GM12878 (cell line): Measurements from ENCODE around the gene WDFY4. TPM values are rescaled to one million over a fixed set of nuclear protein-coding genes. Genes with fewer than 3 reads are reported as not detected.

Source experiments
- ATAC-seq: fragments of 200-7000 bp; cut with Tn5 transposase; 3 replicates; pipeline ENCODE4 v1.9.1; 2020; ENCODE audit warnings: mild to moderate bottlenecking, moderate library complexity
- BruUV-seq: library from RNA; stranded (reverse); fragments of 400-500 nt; replicated peaks from 2 replicates; lab custom pipeline; 2021; lab: Mats Ljungman, UMichigan
- CTCF ChIA-PET: fragments of 300-600 bp; sonication (Branson Sonifier 250); formaldehyde crosslinking; extraction: SDS; loops from one replicate; lab custom pipeline; 2021; ENCODE audit warnings: inconsistent platforms; lab: Yijun Ruan, JAX
- POLR2A ChIA-PET: fragments of 350-600 bp; formaldehyde crosslinking; extraction: SDS; loops from one replicate; lab custom pipeline; 2021; ENCODE audit warnings: inconsistent platforms; lab: Charles Lee
- RAD21 ChIA-PET: fragments of 300-600 bp; sonication (Branson Sonifier 250); formaldehyde crosslinking; loops from one replicate; lab custom pipeline; 2023; ENCODE audit warnings: antibody characterized with exemption; ENCODE audit not compliant: unreplicated experiment; lab: Charles Lee
- SMC1A ChIA-PET: fragments of 300-600 bp; sonication (Branson Sonifier 250); formaldehyde crosslinking; loops from one replicate; lab custom pipeline; 2023; ENCODE audit not compliant: unreplicated experiment, uncharacterized antibody; lab: Charles Lee
- DNase-seq: peaks from one replicate; pipeline ENCODE4 v3.0.0-alpha.2; 2011; ENCODE audit warnings: low read depth, low spot score
- FAIRE-seq: peaks from 3 replicates; lab custom pipeline; 2011; peaks lifted over from hg19 to GRCh38; lab: Jason Lieb, UNC
- H2AFZ ChIP-seq: 2 replicates; pipeline ENCODE4 v1.6.0; 2011; ENCODE audit warnings: low read depth, low read length, control low read depth; ENCODE audit not compliant: control insufficient read depth
- H3K27ac ChIP-seq: 2 replicates; pipeline ENCODE4 v1.5.1; 2011; ENCODE audit warnings: control low read depth; ENCODE audit not compliant: control insufficient read depth, insufficient read depth
- H3K27me3 ChIP-seq, 2 experiments: replicated peaks in 1 of 2; 2 replicates each; pipeline versions ENCODE4 v1.6.0 to v1.6.1; 2011; ENCODE audit warnings: low read length in 1 of 2; ENCODE audit not compliant: control insufficient read depth in 2 of 2, insufficient read depth in 2 of 2
- H3K36me3 ChIP-seq, 2 experiments: 2 replicates each; pipeline ENCODE4 v1.5.1; 2011; ENCODE audit warnings: low read length in 1 of 2; ENCODE audit not compliant: control insufficient read depth in 2 of 2, insufficient read depth in 2 of 2
- H3K4me1 ChIP-seq: 2 replicates; pipeline ENCODE4 v1.6.1; 2011; ENCODE audit warnings: mild to moderate bottlenecking, low read length, moderate library complexity, mixed read lengths; ENCODE audit not compliant: control insufficient read depth, insufficient read depth
- H3K4me2 ChIP-seq: 2 replicates; pipeline ENCODE4 v1.6.0; 2011; ENCODE audit warnings: control low read depth; ENCODE audit not compliant: control insufficient read depth, insufficient read depth
- H3K4me3 ChIP-seq: fragments of 200-600 bp; sonication (generic); 2 replicates; pipeline ENCODE4 v1.5.1; 2016
- H3K79me2 ChIP-seq: 2 replicates; pipeline ENCODE4 v1.6.0; 2011; ENCODE audit warnings: low read length; ENCODE audit not compliant: control insufficient read depth, insufficient read depth
- H3K9ac ChIP-seq: 2 replicates; pipeline ENCODE4 v1.8.0; 2011; ENCODE audit warnings: low read length, control low read depth, mixed read lengths; ENCODE audit not compliant: control insufficient read depth, insufficient read depth
- H3K9me3 ChIP-seq: replicated peaks from 3 replicates; pipeline ENCODE4 v1.5.1; 2011; ENCODE audit warnings: mild to moderate bottlenecking, low read length; ENCODE audit not compliant: control insufficient read depth, insufficient read depth
- H4K20me1 ChIP-seq: 2 replicates; pipeline ENCODE4 v1.6.0; 2011; ENCODE audit not compliant: control insufficient read depth, insufficient read depth
- CBFB ChIP-seq: IDR thresholded peaks from 2 replicates; pipeline ENCODE4 v1.6.1; 2016; ENCODE audit warnings: antibody characterized with exemption, low read depth
- E2F8 ChIP-seq: fragments of 450-650 bp; IDR thresholded peaks from 2 replicates; pipeline ENCODE4 v1.6.1; 2018; ENCODE audit warnings: mild to moderate bottlenecking, low read depth, moderate library complexity; ENCODE audit not compliant: partially characterized antibody
- EZH2 ChIP-seq: IDR thresholded peaks from 2 replicates; pipeline ENCODE4 v1.6.1; 2012; ENCODE audit warnings: low read depth, mild to moderate bottlenecking, control low read depth, inconsistent platforms, low read length, borderline replicate concordance; ENCODE audit not compliant: control insufficient read depth
- FOXK2 ChIP-seq: fragments of 450-650 bp; IDR thresholded peaks from 2 replicates; pipeline ENCODE4 v1.6.1; 2017; ENCODE audit warnings: mild to moderate bottlenecking, moderate library complexity
- IRF5 ChIP-seq: fragments of 450-650 bp; IDR thresholded peaks from 2 replicates; pipeline ENCODE4 v1.6.1; 2017; ENCODE audit warnings: borderline replicate concordance
- KLF5 ChIP-seq: fragments of 450-650 bp; IDR thresholded peaks from 2 replicates; pipeline ENCODE4 v1.6.1; 2014; ENCODE audit warnings: mild to moderate bottlenecking; ENCODE audit not compliant: partially characterized antibody
- NKRF ChIP-seq: fragments of 450-650 bp; conservative IDR thresholded peaks from 2 replicates; pipeline ENCODE4 v1.6.1; 2017; ENCODE audit warnings: mild to moderate bottlenecking, moderate library complexity
- PAX8 ChIP-seq: fragments of 450-650 bp; IDR thresholded peaks from 2 replicates; pipeline ENCODE4 v1.6.1; 2017; ENCODE audit warnings: mild to moderate bottlenecking, moderate library complexity
- RAD21 ChIP-seq: IDR thresholded peaks from 2 replicates; pipeline ENCODE4 v1.6.1; 2011; ENCODE audit warnings: mild to moderate bottlenecking, low read depth, low read length, moderate library complexity; ENCODE audit not compliant: insufficient read depth
- RB1 ChIP-seq: fragments of 450-650 bp; formaldehyde crosslinking; IDR thresholded peaks from 2 replicates; pipeline ENCODE4 v1.6.1; 2017; ENCODE audit warnings: mild to moderate bottlenecking, borderline replicate concordance
- SIX5 ChIP-seq: IDR thresholded peaks from 2 replicates; pipeline ENCODE4 v1.6.1; 2011; ENCODE audit warnings: mild to moderate bottlenecking, low read depth, low read length, moderate library complexity; ENCODE audit not compliant: severe bottlenecking
- TBL1XR1 ChIP-seq: IDR thresholded peaks from 2 replicates; pipeline ENCODE4 v1.6.1; 2012; ENCODE audit warnings: low read depth, low read length, improper control_type of control experiment
- ZBTB11 ChIP-seq: fragments of 450-650 bp; formaldehyde crosslinking; IDR thresholded peaks from 2 replicates; pipeline ENCODE4 v1.5.0; 2022; ENCODE audit warnings: mild to moderate bottlenecking, missing genetic modification characterization
- ZNF217 ChIP-seq: fragments of 450-650 bp; IDR thresholded peaks from 2 replicates; pipeline ENCODE4 v1.6.1; 2017; ENCODE audit warnings: antibody characterized with exemption, mild to moderate bottlenecking
- ZNF24 ChIP-seq: fragments of 450-650 bp; IDR thresholded peaks from 2 replicates; pipeline ENCODE4 v1.6.1; 2017; ENCODE audit warnings: antibody characterized with exemption, mild to moderate bottlenecking
- WGBS: methylation state at CpG from one replicate; pipeline ENCODE4 v1.1.6; 2016; ENCODE audit warnings: low lambda C conversion rate; ENCODE audit not compliant: insufficient replicate concordance, insufficient coverage; ENCODE audit errors: missing lambda C conversion rate; 5-methylcytosine and 5-hydroxymethylcytosine counted together
- in situ Hi-C: fragments of 300-500 bp; cut with MboI; formaldehyde crosslinking; loops from 9 replicates; pipeline ENCODE4 v1.14.3; 2018; ENCODE audit warnings: mixed read lengths
- intact Hi-C: fragments of 100-400 bp; cut with micrococcal nuclease; formaldehyde crosslinking; loops from one replicate; pipeline ENCODE4 v1.14.2; 2022; ENCODE audit not compliant: unreplicated experiment
- polyA plus RNA-seq, 11 experiments: library from polyadenylated mRNA; depleted of rRNA in 4 of 11; unstranded in 6 of 11; stranded (reverse) in 5 of 11; fragments of >200 nt; fragmentation: Nextera tagmentation in 4 of 11; fragmentation: Illumina TruSeq in 1 of 11; extraction: Ambion mirVana in 4 of 11; extraction: Trizol in 1 of 11; gene quantifications; 1 replicate in 1 of 11; 2 replicates in 10 of 11; pipeline versions ENCODE4 v1.2.1 to v1.2.3, GENCODE V29; 2011 to 2016; ENCODE audit warnings: inconsistent platforms in 2 of 11, missing spikeins in 2 of 11, low read depth in 1 of 11
- total RNA-seq, 4 experiments: library from RNA; depleted of rRNA in 3 of 4; stranded (reverse); fragments of >200 nt in 3 of 4; fragmentation: Illumina TruSeq in 1 of 4; extraction: Trizol in 1 of 4; gene quantifications; 2 replicates each; pipeline versions ENCODE4 v1.2.1 to v1.2.3, GENCODE V29; 2013 to 2021

The WDFY4 gene
- total and polyA plus RNA-seq, 10 of the 15 experiments (the other 5 are each of a cell fraction or from before 2014, with no cell fraction given), result 13.5 to 132 (median 47.3) TPM

GRCh38 chr10:48944171-48944570 lies 259.5 kb downstream of the WDFY4 start:
- no peak overlapping the region for H3K4me2 ChIP-seq
- ChIA-PET RAD21 (no interaction called here), CTCF (no interaction called here), SMC1A (no interaction called here), POLR2A (no interaction called here)
- H3K4me1 ChIP-seq, result no peaks in the 10 kb centered on the region
- intact Hi-C loops (no loop called here), in situ Hi-C loops (no loop called here)
- no peaks in the 10 kb centered on the region for H3K79me2 ChIP-seq
- BruUV-seq, result no TSS peak
- no peak overlapping the region for H3K4me3 ChIP-seq
- no peaks in the 10 kb centered on the region for H3K9me3 ChIP-seq
- H3K27me3 ChIP-seq, result no peaks in the 10 kb centered on the region
- no peak overlapping the region for H2AFZ ChIP-seq
- peaks cover 18 to 29% of the 10 kb centered on the region in 2 experiments for H3K36me3 ChIP-seq
- no peak for ATAC-seq
- DNase-seq, result no peak
- H3K27ac ChIP-seq, result no peak overlapping the region
- H3K9ac ChIP-seq, result no peak overlapping the region
- 94% methylated on average over 3 of the region's 3 CpGs for WGBS
- FAIRE-seq, result no peak
- H4K20me1 ChIP-seq, result no peaks in the 10 kb centered on the region
- TF ChIP-seq TBL1XR1 (no peak), ZNF24 (no peak), RAD21 (no peak), KLF5 (no peak), ZNF217 (no peak), SIX5 (no peak), PAX8 (no peak), ZBTB11 (CRISPR knock-in tag) (no peak), E2F8 (no peak), NKRF (no peak), FOXK2 (no peak), RB1 (no peak), CBFB (no peak), EZH2 (no peak), IRF5 (no peak)
